ENCODE data around the gene APP.

APP gene

GRCh38 chr21:26170471-26171257 lies at the start of gene APP:
APP (minus strand) TSS chr21:26170770; CDS start chr21:26170620, 150 bp downstream.
- Histone ChIP-seq H3K9me3 (ENCODE audit: control insufficient read depth, insufficient read depth, low read length) (no peaks in the 10 kb centered on the region), H3K9ac (ENCODE audit: low read depth, low read length) (peak within 1 kb of the TSS; percentile 94), H3K36me3 (ENCODE audit: control insufficient read depth, insufficient read depth, low read length) (no peaks in the 10 kb centered on the region), H3K27me3 (ENCODE audit: control insufficient read depth, insufficient read depth, low read length) (peaks cover 6% of the 10 kb centered on the region), H3K4me3 (ENCODE audit: low read depth, low read length) (peak within 1 kb of the TSS; percentile 93), H3K4me1 (ENCODE audit: control insufficient read depth, insufficient read depth, low read length) (peaks cover 27% of the 10 kb centered on the region)

GRCh38 chr21:26212220-26212619 lies 41.6 kb upstream of the APP start:
- H3K36me3 ChIP-seq (ENCODE audit: control insufficient read depth, insufficient read depth, low read length) = no peaks in the 10 kb centered on the region
- H3K27me3 ChIP-seq (ENCODE audit: control insufficient read depth, insufficient read depth, low read length) = no peaks in the 10 kb centered on the region
- peaks cover 19% of the 10 kb centered on the region for H3K4me1 ChIP-seq (ENCODE audit: control insufficient read depth, insufficient read depth, low read length)
- H3K9ac ChIP-seq (ENCODE audit: low read depth, low read length) = no peak overlapping the region
- no peaks in the 10 kb centered on the region for H3K9me3 ChIP-seq (ENCODE audit: control insufficient read depth, insufficient read depth, low read length)
- H3K4me3 ChIP-seq (ENCODE audit: low read depth, low read length) = no peak overlapping the region

GRCh38 chr21:26210614-26211013 lies 40.0 kb upstream of the APP start:
- peaks cover 19% of the 10 kb centered on the region for H3K4me1 ChIP-seq (ENCODE audit: control insufficient read depth, insufficient read depth, low read length)
- H3K36me3 ChIP-seq (ENCODE audit: control insufficient read depth, insufficient read depth, low read length) = no peaks in the 10 kb centered on the region
- H3K27me3 ChIP-seq (ENCODE audit: control insufficient read depth, insufficient read depth, low read length) = no peaks in the 10 kb centered on the region
- no peak overlapping the region for H3K4me3 ChIP-seq (ENCODE audit: low read depth, low read length)
- no peak overlapping the region for H3K9ac ChIP-seq (ENCODE audit: low read depth, low read length)
- H3K9me3 ChIP-seq (ENCODE audit: control insufficient read depth, insufficient read depth, low read length) = no peaks in the 10 kb centered on the region

- Histone ChIP-seq H3K36me3 (ENCODE audit: control insufficient read depth, insufficient read depth, low read length) (no peaks in the 10 kb centered on the region), H3K27me3 (ENCODE audit: control insufficient read depth, insufficient read depth, low read length) (no peaks in the 10 kb centered on the region), H3K9me3 (ENCODE audit: control insufficient read depth, insufficient read depth, low read length) (no peaks in the 10 kb centered on the region), H3K4me3 (ENCODE audit: low read depth, low read length) (no peak overlapping the region), H3K4me1 (ENCODE audit: control insufficient read depth, insufficient read depth, low read length) (peaks cover 8% of the 10 kb centered on the region), H3K9ac (ENCODE audit: low read depth, low read length) (no peak overlapping the region)
These were observed 36.5 kb upstream of the APP start for GRCh38 chr21:26207021-26207420.

- Histone ChIP-seq H3K9me3 (ENCODE audit: control insufficient read depth, insufficient read depth, low read length) (no peaks in the 10 kb centered on the region), H3K27me3 (ENCODE audit: control insufficient read depth, insufficient read depth, low read length) (no peaks in the 10 kb centered on the region), H3K4me1 (ENCODE audit: control insufficient read depth, insufficient read depth, low read length) (no peaks in the 10 kb centered on the region), H3K9ac (ENCODE audit: low read depth, low read length) (no peak overlapping the region), H3K4me3 (ENCODE audit: low read depth, low read length) (no peak overlapping the region), H3K36me3 (ENCODE audit: control insufficient read depth, insufficient read depth, low read length) (no peaks in the 10 kb centered on the region)
These were observed 28.9 kb upstream of the APP start for GRCh38 chr21:26199456-26199855.

- Histone ChIP-seq H3K4me1 (ENCODE audit: control insufficient read depth, insufficient read depth, low read length) (no peaks in the 10 kb centered on the region), H3K27me3 (ENCODE audit: control insufficient read depth, insufficient read depth, low read length) (no peaks in the 10 kb centered on the region), H3K9ac (ENCODE audit: low read depth, low read length) (no peak overlapping the region), H3K9me3 (ENCODE audit: control insufficient read depth, insufficient read depth, low read length) (no peaks in the 10 kb centered on the region), H3K4me3 (ENCODE audit: low read depth, low read length) (no peak overlapping the region), H3K36me3 (ENCODE audit: control insufficient read depth, insufficient read depth, low read length) (no peaks in the 10 kb centered on the region)
These were observed 25.1 kb upstream of the APP start for GRCh38 chr21:26195708-26196107.

- H3K9ac ChIP-seq (ENCODE audit: low read depth, low read length) = no peak overlapping the region
- no peaks in the 10 kb centered on the region for H3K27me3 ChIP-seq (ENCODE audit: control insufficient read depth, insufficient read depth, low read length)
- no peaks in the 10 kb centered on the region for H3K36me3 ChIP-seq (ENCODE audit: control insufficient read depth, insufficient read depth, low read length)
- no peak overlapping the region for H3K4me3 ChIP-seq (ENCODE audit: low read depth, low read length)
- H3K4me1 ChIP-seq (ENCODE audit: control insufficient read depth, insufficient read depth, low read length) = no peaks in the 10 kb centered on the region
- H3K9me3 ChIP-seq (ENCODE audit: control insufficient read depth, insufficient read depth, low read length) = no peaks in the 10 kb centered on the region
These were observed 24.3 kb upstream of the APP start for GRCh38 chr21:26194811-26195251.

GRCh38 chr21:26194326-26194725 lies 23.8 kb upstream of the APP start:
- no peaks in the 10 kb centered on the region for H3K27me3 ChIP-seq (ENCODE audit: control insufficient read depth, insufficient read depth, low read length)
- no peak overlapping the region for H3K9ac ChIP-seq (ENCODE audit: low read depth, low read length)
- H3K9me3 ChIP-seq (ENCODE audit: control insufficient read depth, insufficient read depth, low read length) = no peaks in the 10 kb centered on the region
- H3K36me3 ChIP-seq (ENCODE audit: control insufficient read depth, insufficient read depth, low read length) = no peaks in the 10 kb centered on the region
- H3K4me1 ChIP-seq (ENCODE audit: control insufficient read depth, insufficient read depth, low read length) = no peaks in the 10 kb centered on the region
- H3K4me3 ChIP-seq (ENCODE audit: low read depth, low read length) = no peak overlapping the region

- Histone ChIP-seq H3K9me3 (ENCODE audit: control insufficient read depth, insufficient read depth, low read length) (no peaks in the 10 kb centered on the region), H3K4me3 (ENCODE audit: low read depth, low read length) (no peak overlapping the region), H3K9ac (ENCODE audit: low read depth, low read length) (no peak overlapping the region), H3K36me3 (ENCODE audit: control insufficient read depth, insufficient read depth, low read length) (no peaks in the 10 kb centered on the region), H3K27me3 (ENCODE audit: control insufficient read depth, insufficient read depth, low read length) (no peaks in the 10 kb centered on the region), H3K4me1 (ENCODE audit: control insufficient read depth, insufficient read depth, low read length) (no peaks in the 10 kb centered on the region)
These were observed 21.0 kb upstream of the APP start for GRCh38 chr21:26191609-26192008.

- Histone ChIP-seq H3K4me3 (ENCODE audit: low read depth, low read length) (no peak overlapping the region), H3K9ac (ENCODE audit: low read depth, low read length) (no peak overlapping the region), H3K9me3 (ENCODE audit: control insufficient read depth, insufficient read depth, low read length) (peaks cover 3% of the 10 kb centered on the region)
These were observed 17.9 kb upstream of the APP start for GRCh38 chr21:26188422-26188821.

GRCh38 chr21:26185446-26185845 lies 14.9 kb upstream of the APP start:
- Histone ChIP-seq H3K4me1 (ENCODE audit: control insufficient read depth, insufficient read depth, low read length) (no peaks in the 10 kb centered on the region), H3K27me3 (ENCODE audit: control insufficient read depth, insufficient read depth, low read length) (no peaks in the 10 kb centered on the region), H3K36me3 (ENCODE audit: control insufficient read depth, insufficient read depth, low read length) (no peaks in the 10 kb centered on the region), H3K9ac (ENCODE audit: low read depth, low read length) (no peak overlapping the region), H3K9me3 (ENCODE audit: control insufficient read depth, insufficient read depth, low read length) (peaks cover 3% of the 10 kb centered on the region), H3K4me3 (ENCODE audit: low read depth, low read length) (no peak overlapping the region)

More at GRCh38 chr21:26188422-26188821, 17.9 kb upstream of the APP start:
- Histone ChIP-seq H3K4me1 (ENCODE audit: control insufficient read depth, insufficient read depth, low read length) (no peaks in the 10 kb centered on the region), H3K36me3 (ENCODE audit: control insufficient read depth, insufficient read depth, low read length) (no peaks in the 10 kb centered on the region), H3K27me3 (ENCODE audit: control insufficient read depth, insufficient read depth, low read length) (no peaks in the 10 kb centered on the region)

GRCh38 chr21:26185021-26185420 lies 14.5 kb upstream of the APP start:
- peaks cover 3% of the 10 kb centered on the region for H3K9me3 ChIP-seq (ENCODE audit: control insufficient read depth, insufficient read depth, low read length)
- H3K4me1 ChIP-seq (ENCODE audit: control insufficient read depth, insufficient read depth, low read length) = no peaks in the 10 kb centered on the region
- H3K27me3 ChIP-seq (ENCODE audit: control insufficient read depth, insufficient read depth, low read length) = no peaks in the 10 kb centered on the region
- no peak overlapping the region for H3K9ac ChIP-seq (ENCODE audit: low read depth, low read length)
- no peak overlapping the region for H3K4me3 ChIP-seq (ENCODE audit: low read depth, low read length)
- H3K36me3 ChIP-seq (ENCODE audit: control insufficient read depth, insufficient read depth, low read length) = no peaks in the 10 kb centered on the region

All from iPS-15b (cell line).